Measurements from ENCODE around the gene NAA80.
A peak's percentile ranks its signal among the peaks of the same experiment; 100 is the strongest.

DNA sequence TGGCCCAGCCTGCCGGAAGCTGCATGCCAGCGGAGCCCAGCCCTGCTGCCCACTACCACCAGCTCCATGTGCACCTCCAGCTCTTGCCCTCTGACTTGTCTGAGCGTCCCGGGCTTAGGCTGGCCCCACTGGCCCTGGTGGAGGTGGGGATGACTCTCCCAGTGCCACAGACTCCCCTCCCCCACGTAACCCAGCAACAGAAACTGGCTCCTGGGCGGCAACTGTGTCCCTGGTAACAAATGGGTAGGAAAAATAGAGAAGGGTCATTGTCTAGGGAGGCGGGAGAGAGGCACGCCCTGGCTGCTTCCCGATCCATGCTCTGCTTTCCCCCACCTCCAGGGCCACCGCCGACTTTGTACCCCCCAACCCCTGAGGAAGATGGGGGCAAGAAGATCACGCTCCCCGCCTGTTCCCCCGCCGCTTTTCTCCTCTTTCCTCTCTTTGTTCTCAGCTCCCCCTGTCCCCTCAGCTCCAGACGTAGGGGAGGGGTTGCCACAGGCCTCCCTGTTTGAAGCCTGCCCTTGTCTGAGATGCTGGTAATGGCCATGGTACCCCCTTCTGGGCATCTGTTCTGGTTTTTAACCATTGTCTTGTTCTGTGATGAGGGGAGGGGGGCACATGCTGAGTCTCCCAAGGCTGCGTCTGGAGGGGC is 41.0 kb downstream of the NAA80 start:
- TF ChIP-seq, protein P1, sequence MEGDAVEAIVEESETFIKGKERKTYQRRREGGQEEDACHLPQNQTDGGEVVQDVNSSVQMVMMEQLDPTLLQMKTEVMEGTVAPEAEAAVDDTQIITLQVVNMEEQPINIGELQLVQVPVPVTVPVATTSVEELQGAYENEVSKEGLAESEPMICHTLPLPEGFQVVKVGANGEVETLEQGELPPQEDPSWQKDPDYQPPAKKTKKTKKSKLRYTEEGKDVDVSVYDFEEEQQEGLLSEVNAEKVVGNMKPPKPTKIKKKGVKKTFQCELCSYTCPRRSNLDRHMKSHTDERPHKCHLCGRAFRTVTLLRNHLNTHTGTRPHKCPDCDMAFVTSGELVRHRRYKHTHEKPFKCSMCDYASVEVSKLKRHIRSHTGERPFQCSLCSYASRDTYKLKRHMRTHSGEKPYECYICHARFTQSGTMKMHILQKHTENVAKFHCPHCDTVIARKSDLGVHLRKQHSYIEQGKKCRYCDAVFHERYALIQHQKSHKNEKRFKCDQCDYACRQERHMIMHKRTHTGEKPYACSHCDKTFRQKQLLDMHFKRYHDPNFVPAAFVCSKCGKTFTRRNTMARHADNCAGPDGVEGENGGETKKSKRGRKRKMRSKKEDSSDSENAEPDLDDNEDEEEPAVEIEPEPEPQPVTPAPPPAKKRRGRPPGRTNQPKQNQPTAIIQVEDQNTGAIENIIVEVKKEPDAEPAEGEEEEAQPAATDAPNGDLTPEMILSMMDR (IDR thresholded peaks at IDR 0.05): no peak
- no peak for TF ChIP-seq POLR2A (IDR thresholded peaks at IDR 0.05)
- TF ChIP-seq EP300 (IDR thresholded peaks at IDR 0.05): peak in 1 of 2 donors; percentile 21
